ENCODE data around the gene LMX1A. TPM values are rescaled to one million over a fixed set of nuclear protein-coding genes. Genes with fewer than 3 reads are reported as not detected.

LMX1A gene
- total RNA-seq, 4 donors from 2014 or later: 0.18 to 0.67 (median 0.38) TPM; not detected in 1

GRCh38 chr1:165325460-165326203 is 30.9 kb downstream of the LMX1A start:
- Histone ChIP-seq H3K9me3 (no peaks in the 10 kb centered on the region), H3K4me3 (no peak overlapping the region), H3K36me3 (no peaks in the 10 kb centered on the region), H3K27me3 (peaks cover 0 to 52% (median 0%) of the 10 kb centered on the region in 4 donors), H3K4me1 (no peaks in the 10 kb centered on the region), H3K27ac (no peak overlapping the region)
- whole genome bisulfite sequencing, 2 donors: 48 to 58% methylated on average over 6 to 7 of the region's 7 CpGs
- intact Hi-C loops (cut with DNase I): no loop called here
- no peak for TF ChIP-seq POLR2A (IDR thresholded peaks at IDR 0.05)
- TF ChIP-seq CTCF (IDR thresholded peaks at IDR 0.05): no peak
- no peak for DNase-seq

GRCh38 chr1:165324050-165324449 is 32.5 kb downstream of the LMX1A start:
- Histone ChIP-seq H3K4me3 (no peak overlapping the region), H3K36me3 (no peaks in the 10 kb centered on the region), H3K27ac (no peak overlapping the region), H3K27me3 (peaks cover 0 to 60% (median 0%) of the 10 kb centered on the region in 4 donors), H3K4me1 (no peaks in the 10 kb centered on the region), H3K9me3 (no peaks in the 10 kb centered on the region)
- intact Hi-C loops (cut with DNase I): no loop called here
- 32 to 50% methylated on average over 5 of the region's 5 CpGs for WGBS, 2 donors
- no peak for DNase-seq
- no peak for TF ChIP-seq CTCF (IDR thresholded peaks at IDR 0.05)
- TF ChIP-seq POLR2A (IDR thresholded peaks at IDR 0.05): no peak

- TF ChIP-seq POLR2A (IDR thresholded peaks at IDR 0.05) (no peak), CTCF (IDR thresholded peaks at IDR 0.05) (no peak)
- 56 to 60% methylated on average over 5 of the region's 5 CpGs for WGBS, 2 donors
- intact Hi-C loops (cut with DNase I): no loop called here
- Histone ChIP-seq H3K27ac (no peak overlapping the region), H3K4me3 (no peak overlapping the region), H3K9me3 (no peaks in the 10 kb centered on the region), H3K4me1 (no peaks in the 10 kb centered on the region), H3K36me3 (no peaks in the 10 kb centered on the region), H3K27me3 (peaks cover 0 to 67% (median 2%) of the 10 kb centered on the region in 4 donors)
- DNase-seq: no peak
Measured at GRCh38 chr1:165317612-165318011, 38.9 kb downstream of the LMX1A start.

GRCh38 chr1:165316153-165316772 is 40.3 kb downstream of the LMX1A start:
- WGBS, 2 donors: 64 to 66% methylated on average over 4 to 6 of the region's 10 CpGs
- intact Hi-C loops (cut with DNase I): no loop called here
- DNase-seq: no peak

More at GRCh38 chr1:165316153-165316772, 40.3 kb downstream of the LMX1A start:
- Histone ChIP-seq H3K27me3 (peaks cover 0 to 67% (median 2%) of the 10 kb centered on the region in 4 donors), H3K4me3 (no peak overlapping the region), H3K4me1 (no peaks in the 10 kb centered on the region), H3K9me3 (no peaks in the 10 kb centered on the region), H3K27ac (no peak overlapping the region), H3K36me3 (no peaks in the 10 kb centered on the region)
- TF ChIP-seq CTCF (IDR thresholded peaks at IDR 0.05): no peak
- TF ChIP-seq POLR2A (IDR thresholded peaks at IDR 0.05): no peak

Measured in esophagus squamous epithelium (tissue), 5 donors.